Activated T-helper 2 cell treated with anti-CD3 and anti-CD28 coated beads, Interferon-gamma antibody, Interleukin-2, Interleukin-4, amounts not matched to agents 10 μg/mL and 5 μg/mL and 100 μg/mL, durations not matched to agents 14 hours and 24 hours and 36 hours (primary cell): ENCODE data around the gene RASGRF1. TPM values are rescaled to one million over a fixed set of nuclear protein-coding genes. Genes with fewer than 3 reads are reported as not detected.
"Not testable (repeated sequence)": the region's sequence is repeated elsewhere in the genome, so short reads cannot be mapped to it uniquely, and the experiment has no call there.

Experiments
- DNase-seq: peaks from one replicate; pipeline ENCODE4 v3.0.0; 2021; ENCODE audit warnings: low spot score
- H3K27ac Mint-ChIP-seq: one replicate; pipeline ENCODE4 v1.8.0; 2021; ENCODE audit warnings: mixed read lengths
- H3K27me3 Mint-ChIP-seq: one replicate; pipeline ENCODE4 v1.8.0; 2021; ENCODE audit warnings: low read depth, mixed read lengths
- H3K36me3 Mint-ChIP-seq: one replicate; pipeline ENCODE4 v1.8.0; 2021; ENCODE audit warnings: low read depth, mixed read lengths
- H3K4me1 Mint-ChIP-seq: one replicate; pipeline ENCODE4 v1.8.0; 2021; ENCODE audit warnings: low read depth, mixed read lengths
- H3K4me3 Mint-ChIP-seq: one replicate; pipeline ENCODE4 v1.8.0; 2021; ENCODE audit warnings: low read depth, mild to moderate bottlenecking, moderate library complexity, mixed read lengths
- H3K9me3 Mint-ChIP-seq: one replicate; pipeline ENCODE4 v1.8.0; 2021; ENCODE audit warnings: mixed read lengths
- intact Hi-C: fragments of 100-400 bp; cut with micrococcal nuclease; formaldehyde crosslinking; loops from one replicate; pipeline ENCODE4 v1.15.1; 2023
- total RNA-seq: library from RNA; stranded (reverse); gene quantifications from 2 replicates; pipeline ENCODE4 v1.2.3, GENCODE V29; 2022

Gene RASGRF1
- total RNA-seq, 1 donor from 2014 or later = not detected

DNA sequence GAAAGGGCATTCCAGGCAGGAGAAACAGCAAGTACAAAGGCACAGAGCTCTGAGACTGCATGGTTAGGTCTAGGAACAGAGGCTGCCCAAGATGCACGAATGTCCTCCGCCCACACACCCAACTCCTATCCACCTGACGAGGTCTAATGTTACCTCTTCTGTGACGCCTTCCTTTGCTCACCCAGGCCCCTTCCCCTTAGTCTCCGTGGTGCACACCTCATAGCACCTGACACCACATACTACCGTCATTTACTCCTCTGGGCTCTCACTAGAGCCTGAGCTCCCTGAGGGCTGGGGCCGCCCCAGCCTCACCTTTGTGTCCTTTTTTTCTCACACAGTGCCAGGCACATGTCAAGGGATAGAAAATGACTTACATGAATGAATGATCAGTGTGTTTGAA lies 31.0 kb upstream of the RASGRF1 start:
- intact Hi-C loops = no loop called here
- H3K36me3 Mint-ChIP-seq = no peaks in the 10 kb centered on the region
- no peak for DNase-seq
- H3K27ac Mint-ChIP-seq = no peak overlapping the region
- no peaks in the 10 kb centered on the region for H3K4me1 Mint-ChIP-seq
- H3K9me3 Mint-ChIP-seq = no peaks in the 10 kb centered on the region
- peaks cover 7% of the 10 kb centered on the region for H3K27me3 Mint-ChIP-seq
- H3K4me3 Mint-ChIP-seq = no peak overlapping the region

DNA sequence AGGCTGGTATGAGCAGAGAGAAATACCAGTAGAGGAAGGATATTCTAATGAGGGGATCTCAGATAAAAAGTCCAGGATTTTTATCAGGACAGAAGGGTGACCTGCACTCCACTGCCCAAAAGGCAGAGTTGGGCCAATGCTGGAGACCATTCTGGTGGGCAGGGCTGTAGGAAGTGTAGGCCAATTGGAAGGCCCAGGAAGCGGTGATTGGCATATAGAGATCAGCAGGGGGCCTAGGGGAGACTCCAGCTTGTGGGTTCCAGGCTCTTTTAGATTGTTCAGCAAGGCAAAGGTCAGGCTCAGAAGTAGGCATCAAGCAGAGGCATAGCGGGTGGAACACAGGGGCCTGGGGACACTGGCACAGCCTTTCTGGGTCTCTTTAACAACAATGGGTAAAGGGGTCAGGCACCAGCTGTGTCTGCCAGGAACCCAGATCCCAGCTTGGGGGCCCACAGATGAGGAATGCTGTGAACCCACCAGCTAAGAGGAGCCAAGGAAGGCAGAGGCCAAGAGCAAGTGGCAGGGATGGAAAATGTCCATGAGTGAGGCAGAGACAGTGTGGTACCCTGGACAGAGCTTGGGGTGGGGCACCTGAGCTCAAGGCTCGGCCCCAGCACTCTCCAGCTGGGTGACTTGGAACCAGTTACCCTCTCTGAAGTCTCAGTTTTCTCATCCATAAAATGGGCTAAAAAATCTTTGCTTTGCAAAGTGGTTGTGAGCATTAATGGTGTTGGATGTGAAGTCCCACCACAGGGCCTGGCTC lies 27.0 kb upstream of the RASGRF1 start:
- H3K4me1 Mint-ChIP-seq = no peaks in the 10 kb centered on the region
- H3K36me3 Mint-ChIP-seq = no peaks in the 10 kb centered on the region
- H3K4me3 Mint-ChIP-seq = no peak overlapping the region
- intact Hi-C loops = no loop called here
- no peaks in the 10 kb centered on the region for H3K9me3 Mint-ChIP-seq
- DNase-seq = no peak
- H3K27ac Mint-ChIP-seq = no peak overlapping the region
- H3K27me3 Mint-ChIP-seq = peaks cover 3% of the 10 kb centered on the region

DNA sequence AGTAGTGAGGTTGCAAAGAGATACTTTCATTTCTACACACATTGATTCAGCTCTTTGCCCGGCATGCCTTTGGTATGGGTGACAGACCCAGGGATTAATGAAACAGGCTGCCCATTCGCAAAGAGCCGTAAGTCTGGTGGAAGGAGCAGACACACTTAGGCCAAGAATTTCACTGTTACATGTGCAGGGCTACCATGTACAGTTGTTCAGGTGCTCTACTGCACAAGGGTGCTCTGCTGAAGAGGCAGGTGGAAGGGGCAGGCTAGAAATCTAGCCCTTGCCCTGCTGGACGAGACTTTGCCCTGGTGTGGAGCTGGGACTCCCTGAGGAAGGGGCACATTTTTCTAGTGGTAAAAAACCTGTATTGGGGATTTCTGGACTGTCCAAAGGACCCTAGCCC lies 26.2 kb upstream of the RASGRF1 start:
- DNase-seq = no peak
- Mint-ChIP-seq H3K4me3 (no peak overlapping the region), H3K27me3 (peaks cover 10% of the 10 kb centered on the region), H3K27ac (no peak overlapping the region), H3K4me1 (no peaks in the 10 kb centered on the region), H3K9me3 (no peaks in the 10 kb centered on the region), H3K36me3 (no peaks in the 10 kb centered on the region)
- intact Hi-C loops = no loop called here

DNA sequence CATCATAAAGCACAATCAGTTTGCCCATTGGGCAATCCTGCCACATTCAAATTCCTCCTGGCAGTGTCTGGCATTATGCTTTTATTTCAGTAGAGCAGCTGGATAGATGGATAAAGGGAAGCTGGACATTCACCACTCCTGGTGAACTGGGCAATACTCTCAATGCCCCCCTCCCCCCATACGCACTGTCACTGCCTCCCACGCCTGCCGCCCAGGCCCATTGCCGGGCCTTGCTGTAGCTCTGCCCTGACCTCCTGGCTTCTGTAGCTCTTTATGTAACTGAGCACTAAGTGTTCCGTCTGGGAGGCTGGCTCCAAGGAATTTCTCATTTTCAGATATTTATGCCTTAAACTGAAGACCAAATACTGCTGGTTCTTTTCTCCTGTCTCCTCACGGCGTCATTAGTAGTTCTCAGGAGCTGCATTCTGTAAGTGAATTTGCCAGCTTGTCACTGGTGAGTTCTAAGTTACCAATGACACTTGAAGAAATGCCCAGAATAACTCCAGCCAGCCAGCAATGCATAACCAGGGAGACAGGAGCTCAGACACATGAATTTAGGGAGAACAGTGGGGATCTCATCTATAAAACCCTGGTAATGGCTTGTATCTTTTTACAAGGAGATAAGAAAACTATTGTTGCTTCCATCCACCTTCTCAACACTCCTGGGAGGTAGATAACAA lies 25.5 kb upstream of the RASGRF1 start:
- H3K4me3 Mint-ChIP-seq = no peak overlapping the region
- peaks cover 10% of the 10 kb centered on the region for H3K27me3 Mint-ChIP-seq
- DNase-seq = no peak
- H3K4me1 Mint-ChIP-seq = no peaks in the 10 kb centered on the region
- no peaks in the 10 kb centered on the region for H3K36me3 Mint-ChIP-seq
- intact Hi-C loops = no loop called here
- H3K9me3 Mint-ChIP-seq = no peaks in the 10 kb centered on the region
- H3K27ac Mint-ChIP-seq = no peak overlapping the region

DNA sequence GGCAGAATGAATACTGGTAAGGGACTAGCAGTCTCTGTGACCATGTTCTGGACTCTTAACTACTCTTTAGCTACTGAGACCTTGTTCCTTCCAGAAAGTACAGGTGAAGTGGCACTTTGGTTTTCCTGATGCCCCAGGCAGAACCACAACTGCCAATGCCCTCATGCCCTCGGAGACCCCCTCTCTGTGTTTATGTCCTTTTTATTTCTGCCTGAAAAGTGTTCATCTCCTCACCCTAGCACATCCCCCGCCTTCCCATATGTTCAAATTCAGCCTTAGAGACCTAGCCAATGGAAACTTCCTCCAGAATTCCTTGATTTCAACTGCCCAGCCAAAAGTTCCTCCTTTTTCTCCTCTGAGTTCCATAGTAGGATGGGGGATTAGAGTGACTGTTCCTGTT lies 23.3 kb upstream of the RASGRF1 start:
- intact Hi-C loops = no loop called here
- DNase-seq = no peak
- H3K4me3 Mint-ChIP-seq = no peak overlapping the region
- H3K36me3 Mint-ChIP-seq = no peaks in the 10 kb centered on the region
- no peaks in the 10 kb centered on the region for H3K4me1 Mint-ChIP-seq
- H3K27ac Mint-ChIP-seq = no peak overlapping the region
- peaks cover 24% of the 10 kb centered on the region for H3K27me3 Mint-ChIP-seq
- no peaks in the 10 kb centered on the region for H3K9me3 Mint-ChIP-seq

DNA sequence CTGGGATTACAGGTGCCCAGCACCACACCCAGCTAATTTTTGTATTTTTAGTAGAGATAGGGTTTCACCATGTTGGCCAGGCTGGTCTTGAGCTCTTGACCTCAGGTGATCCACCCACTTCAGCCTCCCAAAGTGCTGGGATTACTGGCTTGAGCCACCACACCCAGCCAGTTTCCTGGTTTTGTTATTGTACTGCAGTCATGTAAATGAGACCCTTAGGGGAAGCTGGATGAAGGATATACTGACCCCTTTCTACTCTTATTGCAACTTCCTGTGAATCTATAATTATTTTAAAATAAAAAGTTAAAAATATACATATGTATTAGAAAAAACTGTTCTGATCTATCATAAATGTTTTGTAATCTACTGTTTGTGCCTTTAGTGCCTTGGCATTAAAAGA lies 20.8 kb upstream of the RASGRF1 start:
- H3K27ac Mint-ChIP-seq, H3K4me1 Mint-ChIP-seq, H3K4me3 Mint-ChIP-seq, intact Hi-C loops, H3K9me3 Mint-ChIP-seq, DNase-seq, H3K36me3 Mint-ChIP-seq: not testable (repeated sequence)
- H3K27me3 Mint-ChIP-seq = peaks cover 31% of the 10 kb centered on the region

DNA sequence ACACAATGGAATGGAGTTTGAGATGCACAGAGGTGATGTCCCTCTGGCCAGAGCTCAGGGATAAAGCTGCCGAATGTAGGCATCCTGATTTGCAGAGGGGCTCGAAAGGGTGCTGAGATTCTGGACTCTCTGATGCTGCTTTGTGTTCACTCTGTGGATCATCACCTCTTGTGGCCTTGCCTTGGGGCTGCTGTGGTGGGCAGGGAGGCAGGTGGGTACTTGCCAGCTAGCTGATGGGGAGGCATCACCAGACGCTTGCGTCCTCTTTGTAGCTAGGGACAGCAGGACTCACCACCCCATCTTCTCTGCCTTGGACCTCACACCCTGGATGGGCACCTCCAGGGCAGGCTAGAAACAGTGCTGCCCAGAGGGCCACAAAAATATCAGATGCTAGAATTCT lies 14.6 kb upstream of the RASGRF1 start:
- H3K4me1 Mint-ChIP-seq = peaks cover 13% of the 10 kb centered on the region
- DNase-seq = no peak
- H3K27me3 Mint-ChIP-seq = peaks cover 23% of the 10 kb centered on the region
- no peaks in the 10 kb centered on the region for H3K9me3 Mint-ChIP-seq
- no peaks in the 10 kb centered on the region for H3K36me3 Mint-ChIP-seq
- H3K27ac Mint-ChIP-seq = no peak overlapping the region
- intact Hi-C loops = no loop called here
- H3K4me3 Mint-ChIP-seq = no peak overlapping the region

DNA sequence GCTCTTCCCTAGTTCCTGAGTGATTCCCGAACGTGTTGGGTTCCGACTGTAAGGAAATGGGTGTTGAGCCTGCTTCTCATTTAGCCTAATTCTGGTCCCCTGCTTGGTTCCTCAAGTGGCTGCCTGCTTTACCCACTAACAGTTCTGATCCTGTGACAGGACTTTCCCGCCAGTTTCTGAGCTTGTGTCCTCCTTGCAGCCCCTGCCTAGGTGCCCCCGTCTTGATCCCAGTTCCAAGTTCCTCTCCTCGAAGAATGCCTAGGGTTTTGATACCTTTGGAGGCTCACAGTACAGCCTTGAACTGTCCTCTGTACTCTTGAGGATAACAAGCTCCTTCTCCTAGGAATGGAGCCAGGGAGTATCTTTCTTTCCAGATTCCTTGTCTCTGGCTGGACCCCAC lies 12.0 kb upstream of the RASGRF1 start:
- intact Hi-C loops = no loop called here
- no peaks in the 10 kb centered on the region for H3K9me3 Mint-ChIP-seq
- H3K27ac Mint-ChIP-seq = no peak overlapping the region
- no peak for DNase-seq
- H3K36me3 Mint-ChIP-seq = no peaks in the 10 kb centered on the region
- no peak overlapping the region for H3K4me3 Mint-ChIP-seq
- peaks cover 20% of the 10 kb centered on the region for H3K27me3 Mint-ChIP-seq
- peaks cover 13% of the 10 kb centered on the region for H3K4me1 Mint-ChIP-seq

DNA sequence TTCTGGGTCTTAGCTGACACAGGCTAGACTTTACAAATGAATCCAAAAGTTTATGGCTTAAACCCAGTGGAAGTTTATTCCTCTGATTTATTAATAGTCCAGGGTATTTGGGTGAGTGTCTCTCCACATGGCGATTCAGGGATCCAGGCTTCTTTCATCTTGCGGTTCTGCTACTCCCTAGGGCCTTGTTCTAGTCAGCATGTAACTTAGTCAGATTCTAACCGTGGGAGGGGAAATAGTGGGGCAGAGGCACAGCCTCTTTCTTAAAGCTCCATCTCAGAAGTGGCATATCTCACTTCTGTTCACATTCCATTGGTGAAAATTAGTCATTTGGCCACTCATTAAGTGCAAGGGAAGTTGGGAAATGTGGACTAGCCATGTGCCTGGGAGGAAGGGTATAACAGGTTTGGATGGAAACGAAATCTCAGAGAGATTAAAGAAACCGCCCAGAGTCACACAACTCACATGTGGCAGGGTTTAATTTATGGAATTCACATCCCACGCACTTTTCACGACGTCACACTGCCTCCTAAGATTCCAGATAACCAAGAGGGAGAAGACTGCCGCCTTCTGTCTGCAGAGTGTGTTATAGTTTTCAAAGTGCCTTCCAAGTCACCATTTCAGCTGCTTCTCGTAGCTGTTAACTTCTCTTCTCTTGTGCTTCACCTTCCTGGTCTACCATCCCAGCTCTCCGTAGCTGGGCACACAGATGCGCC lies 11.4 kb upstream of the RASGRF1 start:
- Mint-ChIP-seq H3K36me3 (no peaks in the 10 kb centered on the region), H3K9me3 (no peaks in the 10 kb centered on the region)

DNA sequence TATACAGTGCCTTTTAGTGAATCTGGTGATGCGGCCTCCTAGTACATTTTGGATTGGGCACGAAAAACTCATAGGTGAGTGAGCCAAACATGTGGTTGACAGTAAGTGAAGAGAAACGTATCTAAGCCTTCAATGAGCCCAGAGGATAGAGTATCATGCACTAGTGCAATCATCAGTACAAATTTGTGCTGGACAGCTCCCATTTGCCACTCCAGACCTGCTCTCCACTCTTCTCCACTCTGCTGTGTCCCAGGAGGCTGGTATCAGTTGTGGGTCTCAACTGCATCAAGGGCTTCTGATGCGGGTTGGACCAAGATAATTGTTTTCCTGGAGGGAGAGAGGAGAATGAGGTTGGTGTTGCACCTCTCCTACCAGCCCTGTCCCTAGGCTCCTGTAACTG lies 9.1 kb upstream of the RASGRF1 start:
- Mint-ChIP-seq H3K9me3 (no peaks in the 10 kb centered on the region), H3K4me3 (no peak overlapping the region), H3K27ac (no peak overlapping the region), H3K27me3 (peaks cover 21% of the 10 kb centered on the region), H3K36me3 (no peaks in the 10 kb centered on the region), H3K4me1 (no peaks in the 10 kb centered on the region)
- no peak for DNase-seq
- intact Hi-C loops = loop anchor here (10.0 kb wide), 1 partner anchor 335 kb away; the partner anchor contains the start of gene MINAR1

More for the DNA sequence above, 11.4 kb upstream of the RASGRF1 start:
- DNase-seq = no peak
- H3K27me3 Mint-ChIP-seq = peaks cover 24% of the 10 kb centered on the region
- no peak overlapping the region for H3K27ac Mint-ChIP-seq
- intact Hi-C loops = no loop called here
- H3K4me3 Mint-ChIP-seq = no peak overlapping the region
- peaks cover 10% of the 10 kb centered on the region for H3K4me1 Mint-ChIP-seq

DNA sequence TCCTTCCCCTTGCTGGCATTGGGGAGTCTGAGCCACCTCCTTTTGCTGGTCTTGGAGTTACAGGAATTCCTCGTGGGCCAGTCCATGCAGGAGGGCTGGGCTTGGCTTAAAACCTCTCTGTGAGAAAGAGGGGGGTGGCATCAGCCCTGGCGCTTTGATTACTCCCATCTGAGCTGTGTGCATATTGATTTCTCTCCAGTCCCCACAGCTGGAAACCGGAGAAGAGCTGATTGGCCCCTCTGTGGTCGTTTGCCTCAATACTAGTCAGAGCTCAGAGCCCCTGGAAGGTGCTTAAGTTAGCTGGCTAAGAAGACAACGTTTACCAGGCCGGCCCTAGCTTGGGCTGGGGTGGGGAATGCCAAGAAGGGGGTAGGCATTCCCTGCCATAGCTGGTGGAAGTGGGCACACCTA lies 4.0 kb upstream of the RASGRF1 start:
- no peaks in the 10 kb centered on the region for H3K9me3 Mint-ChIP-seq
- peaks cover 51% of the 10 kb centered on the region for H3K27me3 Mint-ChIP-seq
- peaks cover 5% of the 10 kb centered on the region for H3K4me1 Mint-ChIP-seq
- no peak overlapping the region for H3K27ac Mint-ChIP-seq
- H3K4me3 Mint-ChIP-seq = no peak overlapping the region
- no peaks in the 10 kb centered on the region for H3K36me3 Mint-ChIP-seq
- intact Hi-C loops = loop anchor here (10.0 kb wide), 1 partner anchor 340 kb away; the partner anchor contains the start of gene MINAR1
- DNase-seq = no peak

DNA sequence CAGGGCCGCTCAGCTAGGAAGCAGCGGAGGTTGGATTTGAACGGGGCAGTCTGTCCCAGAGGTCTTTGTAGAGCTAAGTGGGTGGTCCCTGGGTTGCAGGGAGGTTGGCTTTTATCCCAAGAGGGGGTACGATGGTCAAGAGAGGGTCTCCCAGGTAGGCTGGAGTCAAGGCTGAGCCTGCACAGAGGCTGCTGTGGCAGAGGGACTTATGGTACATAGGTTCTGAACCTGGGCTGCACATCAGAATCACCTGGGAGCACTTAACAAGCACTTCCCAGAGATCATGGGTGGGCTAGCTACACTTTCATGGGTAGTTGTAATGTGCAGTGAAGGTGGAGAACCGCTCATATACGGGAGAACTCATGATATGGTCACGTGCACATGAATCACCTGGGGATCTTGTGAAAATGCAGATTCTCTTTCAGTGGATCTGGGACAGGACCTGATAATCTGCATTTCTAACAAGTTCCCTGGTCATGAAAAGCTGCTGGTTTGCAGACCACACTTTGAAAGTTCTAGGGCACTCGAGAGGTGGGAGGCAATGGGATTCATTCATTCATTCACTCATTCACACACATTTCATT lies 2.9 kb upstream of the RASGRF1 start:
- Mint-ChIP-seq H3K36me3 (no peaks in the 10 kb centered on the region), H3K4me1 (peaks cover 5% of the 10 kb centered on the region), H3K9me3 (no peaks in the 10 kb centered on the region), H3K4me3 (no peak overlapping the region), H3K27ac (no peak overlapping the region), H3K27me3 (peaks cover 55% of the 10 kb centered on the region)
- DNase-seq = no peak
- intact Hi-C loops = loop anchor here (10.0 kb wide), 1 partner anchor 341 kb away; the partner anchor contains the start of gene MINAR1
